ENCODE results near the gene LSM14B.
A peak's percentile ranks its signal among the peaks of the same experiment; 100 is the strongest.

The LSM14B gene

GRCh38 chr20:62159052-62159451 is 36.8 kb downstream of the LSM14B start:
- TF ChIP-seq, protein P1, sequence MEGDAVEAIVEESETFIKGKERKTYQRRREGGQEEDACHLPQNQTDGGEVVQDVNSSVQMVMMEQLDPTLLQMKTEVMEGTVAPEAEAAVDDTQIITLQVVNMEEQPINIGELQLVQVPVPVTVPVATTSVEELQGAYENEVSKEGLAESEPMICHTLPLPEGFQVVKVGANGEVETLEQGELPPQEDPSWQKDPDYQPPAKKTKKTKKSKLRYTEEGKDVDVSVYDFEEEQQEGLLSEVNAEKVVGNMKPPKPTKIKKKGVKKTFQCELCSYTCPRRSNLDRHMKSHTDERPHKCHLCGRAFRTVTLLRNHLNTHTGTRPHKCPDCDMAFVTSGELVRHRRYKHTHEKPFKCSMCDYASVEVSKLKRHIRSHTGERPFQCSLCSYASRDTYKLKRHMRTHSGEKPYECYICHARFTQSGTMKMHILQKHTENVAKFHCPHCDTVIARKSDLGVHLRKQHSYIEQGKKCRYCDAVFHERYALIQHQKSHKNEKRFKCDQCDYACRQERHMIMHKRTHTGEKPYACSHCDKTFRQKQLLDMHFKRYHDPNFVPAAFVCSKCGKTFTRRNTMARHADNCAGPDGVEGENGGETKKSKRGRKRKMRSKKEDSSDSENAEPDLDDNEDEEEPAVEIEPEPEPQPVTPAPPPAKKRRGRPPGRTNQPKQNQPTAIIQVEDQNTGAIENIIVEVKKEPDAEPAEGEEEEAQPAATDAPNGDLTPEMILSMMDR (IDR thresholded peaks at IDR 0.05; ENCODE audit: insufficient read depth, low read depth, low read length, missing control alignments) = no peak
- H3K4me3 ChIP-seq (ENCODE audit: low read length) = no peak overlapping the region
- DNase-seq (ENCODE audit: low read depth) = no peak

GRCh38 chr20:62159839-62160238 is 37.6 kb downstream of the LSM14B start:
- TF ChIP-seq, protein P1 (IDR thresholded peaks at IDR 0.05; ENCODE audit: insufficient read depth, low read depth, low read length, missing control alignments) = no peak
- DNase-seq (ENCODE audit: low read depth) = peak; percentile 96
- H3K4me3 ChIP-seq (ENCODE audit: low read length) = no peak overlapping the region

GRCh38 chr20:62160253-62160652 is 38.0 kb downstream of the LSM14B start:
- DNase-seq (ENCODE audit: low read depth) = no peak
- TF ChIP-seq, protein P1 (IDR thresholded peaks at IDR 0.05; ENCODE audit: insufficient read depth, low read depth, low read length, missing control alignments) = no peak
- no peak overlapping the region for H3K4me3 ChIP-seq (ENCODE audit: low read length)

GRCh38 chr20:62160876-62161275 is 38.6 kb downstream of the LSM14B start:
- H3K4me3 ChIP-seq (ENCODE audit: low read length) = no peak overlapping the region
- TF ChIP-seq, protein P1 (IDR thresholded peaks at IDR 0.05; ENCODE audit: insufficient read depth, low read depth, low read length, missing control alignments) = no peak

GRCh38 chr20:62161347-62161746 is 39.1 kb downstream of the LSM14B start:
- H3K4me3 ChIP-seq (ENCODE audit: low read length) = no peak overlapping the region
- DNase-seq (ENCODE audit: low read depth) = peak; percentile 87
- TF ChIP-seq, protein P1 (IDR thresholded peaks at IDR 0.05; ENCODE audit: insufficient read depth, low read depth, low read length, missing control alignments) = no peak

More at GRCh38 chr20:62160876-62161275, 38.6 kb downstream of the LSM14B start:
- no peak for DNase-seq (ENCODE audit: low read depth)

- TF ChIP-seq, protein P1 (IDR thresholded peaks at IDR 0.05; ENCODE audit: insufficient read depth, low read depth, low read length, missing control alignments) = no peak
- H3K4me3 ChIP-seq (ENCODE audit: low read length) = no peak overlapping the region
- no peak for DNase-seq (ENCODE audit: low read depth)
These were observed 40.6 kb downstream of the LSM14B start for GRCh38 chr20:62162765-62163484.

DNA sequence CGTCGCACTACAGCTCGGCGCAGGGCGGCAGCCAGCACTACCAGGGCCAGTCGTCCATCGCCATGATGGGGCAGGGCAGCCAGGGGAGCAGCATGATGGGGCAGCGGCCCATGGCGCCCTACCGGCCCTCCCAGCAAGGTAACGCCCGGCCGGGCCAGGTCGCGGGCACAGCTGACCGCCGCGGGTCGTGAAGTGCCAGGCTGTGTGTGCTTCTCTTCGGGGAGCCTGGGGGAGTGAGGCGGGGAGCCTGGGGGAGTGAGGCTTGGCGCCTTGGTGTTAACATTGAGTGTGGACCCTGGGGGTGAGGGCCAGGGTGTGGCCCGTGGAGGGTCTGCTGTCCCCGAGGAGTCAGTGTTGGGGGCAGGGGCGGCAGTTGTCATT is 41.2 kb downstream of the LSM14B start:
- TF ChIP-seq, protein P1 (IDR thresholded peaks at IDR 0.05; ENCODE audit: insufficient read depth, low read depth, low read length, missing control alignments) = no peak
- H3K4me3 ChIP-seq (ENCODE audit: low read length) = no peak overlapping the region
- no peak for DNase-seq (ENCODE audit: low read depth)
